Frontal cortex (tissue), 4 donors: ENCODE results near the gene ODC1. TPM values are rescaled to one million over a fixed set of nuclear protein-coding genes. Genes with fewer than 3 reads are reported as not detected.

ENCODE experiments used
- DNase-seq, 2 donors: peaks; one replicate each; pipeline ENCODE4 v3.0.0; 2012; ENCODE audit warnings: low spot score in 2 of 2
- FAIRE-seq: peaks from 2 replicates; lab custom pipeline; 2012; peaks lifted over from hg19 to GRCh38; lab: Jason Lieb, UNC
- small RNA-seq: library from RNA; depleted of rRNA; stranded (forward); fragments of <200 nt; gene quantifications from one replicate; pipeline ENCODE3, GENCODE V24; 2014
- total RNA-seq: library from RNA; depleted of rRNA; stranded (reverse); fragments of >200 nt; gene quantifications from one replicate; pipeline ENCODE4 v1.2.3, GENCODE V29; 2014
- donor health status: control.
- donor health status: control.
- donor health status: control.

The ODC1 gene
- total RNA-seq, 1 donor from 2014 or later: 143 TPM

- FAIRE-seq: no peak
- DNase-seq: no peak
Observed at GRCh38 chr2:10390369-10390801, 57.7 kb downstream of the ODC1 start.

Small RNA genes lying within 50 kb of the gene (small RNA-seq; reads per million reads assigned to genes)
- gene SNORA80B: 4.1 reads per million, percentile 91 among the genes with 10 or more reads in this experiment

Other genes starting within 250 kb of the ODC1 start
- gene HPCAL1, start 145.4 kb downstream of the ODC1 start, total RNA-seq: 26.5 TPM
- 63.6 TPM for gene NOL10, start 241.6 kb upstream of the ODC1 start, total RNA-seq